OCI-LY7 (cell line): ENCODE measurements around the gene CETP. TPM values are rescaled to one million over a fixed set of nuclear protein-coding genes. Genes with fewer than 3 reads are reported as not detected.

Experiments
- BruUV-seq: library from RNA; stranded (reverse); fragments of 400-500 nt; replicated peaks from 2 replicates; lab custom pipeline; 2021; lab: Mats Ljungman, UMichigan
- CTCF ChIA-PET: fragments of 300-600 bp; sonication (Branson Sonifier 250); formaldehyde crosslinking; loops from one replicate; lab custom pipeline; 2022; ENCODE audit warnings: antibody characterized with exemption; ENCODE audit not compliant: unreplicated experiment; lab: Charles Lee
- POLR2A ChIA-PET: fragments of 300-600 bp; sonication (Branson Sonifier 250); formaldehyde crosslinking; loops from one replicate; lab custom pipeline; 2022; ENCODE audit warnings: antibody characterized with exemption; lab: Charles Lee
- DNase-seq: peaks from one replicate; pipeline ENCODE4 v3.0.0-alpha.2; 2015; ENCODE audit warnings: low spot score
- H2AFZ ChIP-seq: fragments of 200-600 bp; sonication (generic), shearing (Covaris generic); 2 replicates; pipeline ENCODE4 v1.6.1; 2014; ENCODE audit warnings: mild to moderate bottlenecking, antibody characterized with exemption, low read length, moderate library complexity
- H3K27ac ChIP-seq: fragments of 200-600 bp; sonication (generic); 2 replicates; pipeline ENCODE4 v1.5.1; 2014; ENCODE audit warnings: mixed run types, low read depth, mild to moderate bottlenecking, moderate library complexity, low read length, inconsistent platforms; ENCODE audit not compliant: poor library complexity, severe bottlenecking
- H3K36me3 ChIP-seq: fragments of 200-600 bp; sonication (generic); 2 replicates; pipeline ENCODE4 v1.6.1; 2014; ENCODE audit warnings: mild to moderate bottlenecking, antibody characterized with exemption, low read length, moderate library complexity, mixed read lengths; ENCODE audit not compliant: insufficient read depth
- H3K4me1 ChIP-seq: fragments of 200-600 bp; sonication (generic); 2 replicates; pipeline ENCODE4 v1.5.1; 2014; ENCODE audit warnings: mild to moderate bottlenecking, low read length; ENCODE audit not compliant: insufficient read depth, poor library complexity, severe bottlenecking
- H3K4me2 ChIP-seq: fragments of 200-600 bp; sonication (generic); 2 replicates; pipeline ENCODE4 v1.6.1; 2014; ENCODE audit warnings: mild to moderate bottlenecking, low read length
- H3K4me3 ChIP-seq: fragments of 200-600 bp; sonication (generic); 2 replicates; pipeline ENCODE4 v1.5.1; 2014; ENCODE audit warnings: mild to moderate bottlenecking, low read depth, low read length; ENCODE audit not compliant: poor library complexity, severe bottlenecking
- H3K79me2 ChIP-seq: fragments of 200-600 bp; sonication (generic); 2 replicates; pipeline ENCODE4 v1.6.1; 2016; ENCODE audit warnings: low read depth, mild to moderate bottlenecking, low read length, moderate library complexity, mixed read lengths; ENCODE audit not compliant: insufficient read depth
- H3K9me2 ChIP-seq: fragments of 200-600 bp; sonication (generic); 2 replicates; pipeline ENCODE4 v1.6.1; 2016; ENCODE audit warnings: mild to moderate bottlenecking, low read length, mixed read lengths; ENCODE audit not compliant: insufficient read depth
- H3K9me3 ChIP-seq: fragments of 200-600 bp; sonication (generic); 2 replicates; pipeline ENCODE4 v1.6.1; 2014; ENCODE audit warnings: mild to moderate bottlenecking, mixed run types, low read length, mixed read lengths
- H4K20me1 ChIP-seq: fragments of 200-600 bp; sonication (generic); 2 replicates; pipeline ENCODE4 v1.6.1; 2014; ENCODE audit warnings: mild to moderate bottlenecking, antibody characterized with exemption, low read length, moderate library complexity, mixed read lengths; ENCODE audit not compliant: insufficient read depth
- EZH2phosphoT487 ChIP-seq: fragments of 200-600 bp; sonication (generic); IDR thresholded peaks from 2 replicates; pipeline ENCODE4 v1.6.1; 2018; ENCODE audit warnings: low read depth, borderline replicate concordance, mild to moderate bottlenecking, mixed run types, antibody characterized with exemption, low read length, moderate library complexity, mixed read lengths
- intact Hi-C: fragments of 100-400 bp; cut with micrococcal nuclease; formaldehyde crosslinking; loops from one replicate; pipeline ENCODE4 v1.10.0; 2022; ENCODE audit not compliant: unreplicated experiment
- total RNA-seq, 2 experiments: library from RNA; depleted of rRNA in 1 of 2; stranded (reverse); fragments of >200 nt in 1 of 2; shearing (Covaris generic) in 1 of 2; gene quantifications; 2 replicates each; pipeline ENCODE4 v1.2.3, GENCODE V29; 2014 to 2022
- TF ChIP-seq, protein P1 (sequence below): fragments of 200-600 bp; sonication (generic); conservative IDR thresholded peaks from 2 replicates; pipeline ENCODE4 v1.5.1; 2014; ENCODE audit warnings: mild to moderate bottlenecking, antibody characterized with exemption, low read length, moderate library complexity, mixed read lengths

CETP gene
- total RNA-seq, 2 experiments from 2014 or later, result 0.54 to 0.65 TPM

DNA sequence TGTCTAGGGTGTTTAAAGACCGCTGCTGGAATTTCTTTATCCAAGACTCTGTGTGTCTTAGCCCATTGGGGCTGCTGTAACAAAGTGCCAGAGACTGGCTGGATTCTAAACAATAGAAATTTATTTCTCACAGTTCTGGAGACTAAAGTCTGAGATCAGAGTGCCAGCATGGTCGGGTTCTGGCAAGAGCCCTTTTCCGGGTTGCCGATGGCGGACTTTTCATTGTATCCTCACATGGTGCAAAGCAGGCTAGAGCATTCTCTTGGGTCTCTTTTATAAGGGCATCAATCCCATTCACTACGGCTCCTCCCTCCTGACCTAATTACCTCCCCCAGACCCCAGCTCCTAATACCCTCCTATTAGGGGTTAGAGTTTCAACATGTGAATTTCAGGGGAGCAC, 37.1 kb downstream of the CETP start:
- TF ChIP-seq EZH2phosphoT487, result no peak
- TF ChIP-seq, protein P1, sequence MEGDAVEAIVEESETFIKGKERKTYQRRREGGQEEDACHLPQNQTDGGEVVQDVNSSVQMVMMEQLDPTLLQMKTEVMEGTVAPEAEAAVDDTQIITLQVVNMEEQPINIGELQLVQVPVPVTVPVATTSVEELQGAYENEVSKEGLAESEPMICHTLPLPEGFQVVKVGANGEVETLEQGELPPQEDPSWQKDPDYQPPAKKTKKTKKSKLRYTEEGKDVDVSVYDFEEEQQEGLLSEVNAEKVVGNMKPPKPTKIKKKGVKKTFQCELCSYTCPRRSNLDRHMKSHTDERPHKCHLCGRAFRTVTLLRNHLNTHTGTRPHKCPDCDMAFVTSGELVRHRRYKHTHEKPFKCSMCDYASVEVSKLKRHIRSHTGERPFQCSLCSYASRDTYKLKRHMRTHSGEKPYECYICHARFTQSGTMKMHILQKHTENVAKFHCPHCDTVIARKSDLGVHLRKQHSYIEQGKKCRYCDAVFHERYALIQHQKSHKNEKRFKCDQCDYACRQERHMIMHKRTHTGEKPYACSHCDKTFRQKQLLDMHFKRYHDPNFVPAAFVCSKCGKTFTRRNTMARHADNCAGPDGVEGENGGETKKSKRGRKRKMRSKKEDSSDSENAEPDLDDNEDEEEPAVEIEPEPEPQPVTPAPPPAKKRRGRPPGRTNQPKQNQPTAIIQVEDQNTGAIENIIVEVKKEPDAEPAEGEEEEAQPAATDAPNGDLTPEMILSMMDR, result no peak
- ChIA-PET POLR2A (interaction anchor here (1.0 kb wide), 1 partner anchor 40 kb away, joined by 3 read pairs; no protein-coding TSS in a partner anchor), CTCF (interaction anchor here (0.8 kb wide), 1 partner anchor 52 kb away, joined by 3 read pairs; no protein-coding TSS in a partner anchor)
- H3K27ac ChIP-seq, result no peak overlapping the region
- H4K20me1 ChIP-seq, result no peaks in the 10 kb centered on the region
- intact Hi-C loops, result no loop called here
- no peak overlapping the region; the same call in 1 of the 2 replicates for H3K4me2 ChIP-seq
- no peak overlapping the region for H3K4me3 ChIP-seq
- no peak overlapping the region for H2AFZ ChIP-seq
- DNase-seq, result no peak
- H3K4me1 ChIP-seq, result peaks cover 53% of the 10 kb centered on the region
- no peaks in the 10 kb centered on the region for H3K9me2 ChIP-seq
- no TSS peak for BruUV-seq
- no peaks in the 10 kb centered on the region for H3K9me3 ChIP-seq
- H3K36me3 ChIP-seq, result peaks cover 43% of the 10 kb centered on the region
- peaks cover 84% of the 10 kb centered on the region for H3K79me2 ChIP-seq

- Histone ChIP-seq H3K4me2 (peak overlapping the region; percentile 21), H3K9me3 (no peaks in the 10 kb centered on the region), H3K9me2 (no peaks in the 10 kb centered on the region), H3K4me1 (peaks cover 53% of the 10 kb centered on the region), H3K27ac (peak overlapping the region; percentile 21), H4K20me1 (no peaks in the 10 kb centered on the region), H3K79me2 (peaks cover 83% of the 10 kb centered on the region), H2AFZ (no peak overlapping the region), H3K4me3 (no peak overlapping the region), H3K36me3 (peaks cover 41% of the 10 kb centered on the region)
- no peak for DNase-seq
- POLR2A ChIA-PET, result interaction anchor here (1.0 kb wide), 1 partner anchor 40 kb away, joined by 3 read pairs; no protein-coding TSS in a partner anchor
- intact Hi-C loops, result no loop called here
- TF ChIP-seq, protein P1, result no peak
- no peak for TF ChIP-seq EZH2phosphoT487
- CTCF ChIA-PET, result interaction anchor here (0.8 kb wide), 1 partner anchor 51 kb away, joined by 3 read pairs; no protein-coding TSS in a partner anchor
- no TSS peak for BruUV-seq
These were observed 37.9 kb downstream of the CETP start for GRCh38 chr16:56999409-57000270.
